BLaER1 (cell line): ENCODE measurements around the gene ANKRD65.

Experiments
- H3K27ac ChIP-seq: shearing (Covaris generic); formaldehyde crosslinking; 2 replicates; pipeline ENCODE4 v1.8.1; 2022
- H3K27me3 ChIP-seq: shearing (Covaris generic); formaldehyde crosslinking; 2 replicates; pipeline ENCODE4 v1.8.1; 2022
- H3K36me3 ChIP-seq: shearing (Covaris generic); formaldehyde crosslinking; 2 replicates; pipeline ENCODE4 v1.8.1; 2022
- H3K4me1 ChIP-seq: shearing (Covaris generic); formaldehyde crosslinking; 2 replicates; pipeline ENCODE4 v1.8.1; 2022
- H3K4me2 ChIP-seq: shearing (Covaris generic); formaldehyde crosslinking; 2 replicates; pipeline ENCODE4 v1.8.1; 2022
- H3K4me3 ChIP-seq: shearing (Covaris generic); formaldehyde crosslinking; 2 replicates; pipeline ENCODE4 v1.8.1; 2022
- H3K9ac ChIP-seq: shearing (Covaris generic); formaldehyde crosslinking; 2 replicates; pipeline ENCODE4 v1.8.1; 2022
- H3K9me3 ChIP-seq: shearing (Covaris generic); formaldehyde crosslinking; 2 replicates; pipeline ENCODE4 v1.8.1; 2022
- H4K20me1 ChIP-seq: shearing (Covaris generic); formaldehyde crosslinking; 2 replicates; pipeline ENCODE4 v1.8.1; 2022
- Cebpa-rat ChIP-seq: shearing (Covaris generic); IDR thresholded peaks from 2 replicates; pipeline ENCODE4 v1.8.1; 2022

ANKRD65 gene

GRCh38 chr1:1441002-1441888 lies 20.2 kb upstream of the ANKRD65 start:
- H3K4me3 ChIP-seq = no peak overlapping the region
- peak overlapping the region; percentile 100 for H3K4me2 ChIP-seq
- peaks cover 49% of the 10 kb centered on the region for H4K20me1 ChIP-seq
- no peaks in the 10 kb centered on the region for H3K27me3 ChIP-seq
- peak overlapping the region; percentile 39 for H3K27ac ChIP-seq
- no peak for TF ChIP-seq Cebpa-rat
- peak overlapping the region; percentile 36; the same call in 1 of the 2 replicates for H3K9ac ChIP-seq
- H3K36me3 ChIP-seq = peaks cover 12% of the 10 kb centered on the region; the same call in 1 of the 2 replicates
- H3K4me1 ChIP-seq = peaks cover 63% of the 10 kb centered on the region
- no peaks in the 10 kb centered on the region for H3K9me3 ChIP-seq

GRCh38 chr1:1440262-1441001 lies 19.4 kb upstream of the ANKRD65 start:
- Histone ChIP-seq H3K9me3 (no peaks in the 10 kb centered on the region), H3K27me3 (no peaks in the 10 kb centered on the region), H3K36me3 (peaks cover 12% of the 10 kb centered on the region; the same call in 1 of the 2 replicates), H3K27ac (peak overlapping the region; percentile 38; the same call in 1 of the 2 replicates), H3K4me2 (peak overlapping the region; percentile 100), H3K9ac (peak overlapping the region; percentile 24; the same call in 1 of the 2 replicates), H3K4me3 (no peak overlapping the region), H3K4me1 (peaks cover 67% of the 10 kb centered on the region), H4K20me1 (peaks cover 53% of the 10 kb centered on the region)
- TF ChIP-seq Cebpa-rat = no peak

- H3K9ac ChIP-seq = peak overlapping the region; percentile 24; the same call in 1 of the 2 replicates
- peaks cover 53% of the 10 kb centered on the region for H4K20me1 ChIP-seq
- H3K4me3 ChIP-seq = no peak overlapping the region
- peak overlapping the region; percentile 100 for H3K4me2 ChIP-seq
- H3K4me1 ChIP-seq = peaks cover 74% of the 10 kb centered on the region
- H3K27ac ChIP-seq = peak overlapping the region; percentile 38; the same call in 1 of the 2 replicates
- no peaks in the 10 kb centered on the region for H3K9me3 ChIP-seq
- no peak for TF ChIP-seq Cebpa-rat
- peaks cover 12% of the 10 kb centered on the region; the same call in 1 of the 2 replicates for H3K36me3 ChIP-seq
- H3K27me3 ChIP-seq = no peaks in the 10 kb centered on the region
Observed at GRCh38 chr1:1439546-1440261, 18.6 kb upstream of the ANKRD65 start.

- H3K27me3 ChIP-seq = no peaks in the 10 kb centered on the region
- peak overlapping the region; percentile 100 for H3K4me2 ChIP-seq
- H3K27ac ChIP-seq = peak overlapping the region; percentile 94
- peak overlapping the region; percentile 82 for H3K9ac ChIP-seq
- H4K20me1 ChIP-seq = peaks cover 53% of the 10 kb centered on the region
- H3K4me1 ChIP-seq = peaks cover 84% of the 10 kb centered on the region
- peak overlapping the region; percentile 75 for H3K4me3 ChIP-seq
- no peak for TF ChIP-seq Cebpa-rat
- H3K9me3 ChIP-seq = no peaks in the 10 kb centered on the region
- peaks cover 12% of the 10 kb centered on the region; the same call in 1 of the 2 replicates for H3K36me3 ChIP-seq
Observed at GRCh38 chr1:1438531-1439381, 17.7 kb upstream of the ANKRD65 start.

GRCh38 chr1:1437904-1438376 lies 16.9 kb upstream of the ANKRD65 start:
- TF ChIP-seq Cebpa-rat = no peak
- Histone ChIP-seq H3K36me3 (peaks cover 12% of the 10 kb centered on the region; the same call in 1 of the 2 replicates), H3K4me2 (peak overlapping the region; percentile 100), H3K27ac (peak overlapping the region; percentile 94; the same call in 1 of the 2 replicates), H4K20me1 (peaks cover 53% of the 10 kb centered on the region), H3K4me3 (peak overlapping the region; percentile 75), H3K9ac (peak overlapping the region; percentile 82), H3K4me1 (peaks cover 92% of the 10 kb centered on the region), H3K9me3 (no peaks in the 10 kb centered on the region), H3K27me3 (no peaks in the 10 kb centered on the region)

- peak overlapping the region; percentile 100 for H3K4me2 ChIP-seq
- TF ChIP-seq Cebpa-rat = no peak
- H4K20me1 ChIP-seq = peaks cover 53% of the 10 kb centered on the region
- H3K4me3 ChIP-seq = peak overlapping the region; percentile 75
- H3K27ac ChIP-seq = peak overlapping the region; percentile 94; the same call in 1 of the 2 replicates
- no peaks in the 10 kb centered on the region for H3K27me3 ChIP-seq
- peaks cover 96% of the 10 kb centered on the region for H3K4me1 ChIP-seq
- no peaks in the 10 kb centered on the region for H3K9me3 ChIP-seq
- H3K36me3 ChIP-seq = peaks cover 12% of the 10 kb centered on the region; the same call in 1 of the 2 replicates
- H3K9ac ChIP-seq = peak overlapping the region; percentile 82
Observed at GRCh38 chr1:1437033-1437903, 16.2 kb upstream of the ANKRD65 start.

- Histone ChIP-seq H3K27ac (peak overlapping the region; percentile 94; the same call in 1 of the 2 replicates), H3K4me2 (peak overlapping the region; percentile 100), H4K20me1 (peaks cover 53% of the 10 kb centered on the region), H3K36me3 (peaks cover 12% of the 10 kb centered on the region; the same call in 1 of the 2 replicates), H3K9me3 (no peaks in the 10 kb centered on the region), H3K27me3 (no peaks in the 10 kb centered on the region), H3K4me1 (peaks cover 96% of the 10 kb centered on the region), H3K4me3 (peak overlapping the region; percentile 75), H3K9ac (peak overlapping the region; percentile 82)
- no peak for TF ChIP-seq Cebpa-rat
Observed at GRCh38 chr1:1436630-1437032, 15.6 kb upstream of the ANKRD65 start.
